ENCODE measurements around the gene OGDH.
A peak's percentile ranks its signal among the peaks of the same experiment; 100 is the strongest.

OGDH gene

DNA sequence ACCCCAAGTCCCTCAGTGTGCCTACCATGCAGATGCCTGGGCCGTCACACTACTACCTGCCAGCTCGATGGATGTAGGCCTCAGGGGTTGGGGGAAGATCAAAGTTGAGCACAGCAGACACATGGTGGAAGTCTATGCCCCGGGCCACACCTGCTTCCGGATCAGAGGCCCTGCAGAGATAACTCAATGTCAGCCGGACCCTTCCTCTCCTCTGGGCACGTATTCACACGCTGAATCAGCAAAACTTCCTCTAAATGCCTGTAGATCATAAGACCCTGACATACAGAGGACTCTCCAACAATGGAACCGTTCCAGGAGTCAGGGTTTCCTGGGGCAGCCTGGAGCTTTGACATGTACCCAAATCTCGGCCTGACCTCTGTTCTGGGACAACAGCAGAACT is 36.5 kb upstream of the OGDH start:
- TF ChIP-seq, protein P1, sequence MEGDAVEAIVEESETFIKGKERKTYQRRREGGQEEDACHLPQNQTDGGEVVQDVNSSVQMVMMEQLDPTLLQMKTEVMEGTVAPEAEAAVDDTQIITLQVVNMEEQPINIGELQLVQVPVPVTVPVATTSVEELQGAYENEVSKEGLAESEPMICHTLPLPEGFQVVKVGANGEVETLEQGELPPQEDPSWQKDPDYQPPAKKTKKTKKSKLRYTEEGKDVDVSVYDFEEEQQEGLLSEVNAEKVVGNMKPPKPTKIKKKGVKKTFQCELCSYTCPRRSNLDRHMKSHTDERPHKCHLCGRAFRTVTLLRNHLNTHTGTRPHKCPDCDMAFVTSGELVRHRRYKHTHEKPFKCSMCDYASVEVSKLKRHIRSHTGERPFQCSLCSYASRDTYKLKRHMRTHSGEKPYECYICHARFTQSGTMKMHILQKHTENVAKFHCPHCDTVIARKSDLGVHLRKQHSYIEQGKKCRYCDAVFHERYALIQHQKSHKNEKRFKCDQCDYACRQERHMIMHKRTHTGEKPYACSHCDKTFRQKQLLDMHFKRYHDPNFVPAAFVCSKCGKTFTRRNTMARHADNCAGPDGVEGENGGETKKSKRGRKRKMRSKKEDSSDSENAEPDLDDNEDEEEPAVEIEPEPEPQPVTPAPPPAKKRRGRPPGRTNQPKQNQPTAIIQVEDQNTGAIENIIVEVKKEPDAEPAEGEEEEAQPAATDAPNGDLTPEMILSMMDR (IDR thresholded peaks at IDR 0.05; ENCODE audit: poor library complexity, severe bottlenecking): no peak
- Histone ChIP-seq H3K4me3 (ENCODE audit: severe bottlenecking) (no peak overlapping the region), H3K27ac (ENCODE audit: poor library complexity, severe bottlenecking) (no peak overlapping the region), H3K9me3 (ENCODE audit: severe bottlenecking) (no peaks in the 10 kb centered on the region), H3K4me1 (ENCODE audit: insufficient read depth, poor library complexity, severe bottlenecking) (no peaks in the 10 kb centered on the region), H3K36me3 (ENCODE audit: low read depth) (peaks cover 81% of the 10 kb centered on the region), H3K27me3 (ENCODE audit: insufficient read depth, poor library complexity, severe bottlenecking) (no peaks in the 10 kb centered on the region)
- ATAC-seq (ENCODE audit: low read depth) (no peak), DNase-seq (ENCODE audit: low spot score) (no peak)

DNA sequence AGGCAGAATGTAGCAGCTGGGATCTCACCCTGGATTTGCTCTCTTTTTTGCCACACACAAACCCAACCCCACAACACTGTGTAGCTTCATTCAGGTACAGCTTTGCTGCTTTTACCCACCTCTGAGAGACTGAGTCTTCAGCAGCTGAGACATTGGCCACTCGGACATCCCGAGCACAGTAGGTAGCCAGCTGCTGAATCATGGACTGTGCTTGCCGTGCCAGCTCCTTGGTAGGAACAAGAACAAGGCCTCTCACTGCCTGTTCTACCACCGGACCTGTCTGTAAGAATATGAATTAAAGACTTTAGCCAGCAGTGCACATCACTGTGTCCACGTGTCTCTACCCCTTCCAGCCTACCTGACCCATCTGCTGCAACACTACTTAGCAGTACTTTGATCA is 33.7 kb upstream of the OGDH start:
- H3K4me1 ChIP-seq (ENCODE audit: insufficient read depth, poor library complexity, severe bottlenecking): no peaks in the 10 kb centered on the region
- H3K9me3 ChIP-seq (ENCODE audit: severe bottlenecking): no peaks in the 10 kb centered on the region
- no peak overlapping the region for H3K27ac ChIP-seq (ENCODE audit: poor library complexity, severe bottlenecking)
- TF ChIP-seq, protein P1 (IDR thresholded peaks at IDR 0.05; ENCODE audit: poor library complexity, severe bottlenecking): no peak
- peak overlapping the region; percentile 86 for H3K4me3 ChIP-seq (ENCODE audit: severe bottlenecking)
- no peak for ATAC-seq (ENCODE audit: low read depth)
- H3K36me3 ChIP-seq (ENCODE audit: low read depth): peaks cover 70% of the 10 kb centered on the region
- DNase-seq (ENCODE audit: low spot score): no peak
- H3K27me3 ChIP-seq (ENCODE audit: insufficient read depth, poor library complexity, severe bottlenecking): no peaks in the 10 kb centered on the region

DNA sequence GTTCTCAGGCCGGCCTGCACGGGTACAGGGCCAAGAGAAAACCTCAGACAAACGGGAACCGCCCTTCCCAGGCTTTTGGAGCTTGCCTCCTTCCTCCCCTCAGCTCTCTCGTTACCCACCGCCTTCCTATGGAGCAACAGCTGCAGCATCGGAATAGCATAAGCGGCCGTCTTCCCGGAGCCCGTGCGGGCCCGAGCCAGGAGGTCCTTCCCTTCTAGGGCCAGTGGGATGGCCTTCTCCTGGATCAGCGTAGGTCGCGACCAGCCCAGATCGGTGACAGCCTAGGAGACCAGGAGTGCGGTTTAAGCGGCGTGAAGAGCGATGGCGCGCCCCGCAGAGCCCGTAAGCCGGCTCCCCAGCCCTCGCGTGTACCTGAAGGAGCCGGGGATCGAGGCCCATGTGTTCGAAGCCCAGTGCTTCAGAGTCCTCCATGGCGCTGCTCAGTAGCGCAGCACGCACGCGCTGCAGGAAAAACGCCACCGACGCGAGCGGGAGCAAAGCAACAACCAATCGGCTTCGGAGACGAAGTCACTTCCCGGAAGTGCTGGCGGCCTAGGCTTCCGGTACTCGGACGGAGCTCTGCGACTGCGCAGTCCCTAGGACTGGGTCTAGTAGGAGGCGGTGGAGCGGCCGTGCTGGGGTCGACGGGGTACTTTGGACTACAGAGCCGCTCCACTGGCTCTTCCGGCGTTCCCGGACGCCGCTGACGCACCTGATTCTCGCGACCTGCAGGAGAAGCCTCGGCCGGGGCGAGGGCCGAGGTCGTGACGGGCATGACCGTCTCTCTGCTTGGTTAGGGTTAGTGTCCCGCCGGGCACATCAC is 32.8 kb upstream of the OGDH start, which contains the start of gene DDX56:
TSS of gene DDX56 (minus strand) at position 445 of the 823 bp plus-strand sequence. CDS start at position 432, 13 bp downstream.
- peaks cover 68% of the 10 kb centered on the region for H3K36me3 ChIP-seq (ENCODE audit: low read depth)
- H3K4me3 ChIP-seq (ENCODE audit: severe bottlenecking): peak within 1 kb of the TSS; percentile 86
- ATAC-seq (ENCODE audit: low read depth) (peak; percentile 95), DNase-seq (ENCODE audit: low spot score) (peak; percentile 94)
- H3K27ac ChIP-seq (ENCODE audit: poor library complexity, severe bottlenecking): peak within 1 kb of the TSS; percentile 47
- no peaks in the 10 kb centered on the region for H3K27me3 ChIP-seq (ENCODE audit: insufficient read depth, poor library complexity, severe bottlenecking)
- no peaks in the 10 kb centered on the region for H3K9me3 ChIP-seq (ENCODE audit: severe bottlenecking)
- H3K4me1 ChIP-seq (ENCODE audit: insufficient read depth, poor library complexity, severe bottlenecking): no peaks in the 10 kb centered on the region
- TF ChIP-seq, protein P1 (IDR thresholded peaks at IDR 0.05; ENCODE audit: poor library complexity, severe bottlenecking): no peak

DNA sequence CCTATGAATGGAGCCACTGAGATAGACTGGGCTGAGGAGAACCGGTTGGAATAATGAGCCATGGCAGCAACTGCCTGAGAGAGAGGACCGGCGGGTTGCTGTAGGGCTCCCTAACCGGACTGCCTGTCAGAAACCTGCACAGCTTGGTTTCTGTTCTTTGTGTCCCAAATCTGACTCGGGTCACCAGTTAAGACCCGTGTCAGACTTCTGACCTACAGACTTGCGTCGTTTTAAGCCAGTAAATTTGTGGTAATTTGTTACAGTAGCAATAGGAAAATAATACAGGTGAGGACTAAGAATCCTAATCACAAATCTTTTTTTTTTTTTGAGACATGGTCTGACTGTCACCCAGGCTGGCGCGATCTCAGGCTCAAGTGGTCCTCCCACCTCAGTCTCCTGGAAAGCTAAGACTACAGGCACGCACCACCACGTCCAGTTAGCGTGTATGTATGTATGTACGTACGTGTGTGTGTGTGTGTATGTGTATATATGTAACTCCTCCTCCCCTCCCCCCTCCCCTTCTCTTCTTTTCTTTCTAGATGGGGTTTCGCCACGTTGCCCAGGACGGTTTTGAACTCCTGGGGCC is 32.0 kb upstream of the OGDH start:
- peaks cover 67% of the 10 kb centered on the region for H3K36me3 ChIP-seq (ENCODE audit: low read depth)
- no peaks in the 10 kb centered on the region for H3K4me1 ChIP-seq (ENCODE audit: insufficient read depth, poor library complexity, severe bottlenecking)
- peak overlapping the region; percentile 86 for H3K4me3 ChIP-seq (ENCODE audit: severe bottlenecking)
- no peak for ATAC-seq (ENCODE audit: low read depth)
- no peaks in the 10 kb centered on the region for H3K9me3 ChIP-seq (ENCODE audit: severe bottlenecking)
- no peaks in the 10 kb centered on the region for H3K27me3 ChIP-seq (ENCODE audit: insufficient read depth, poor library complexity, severe bottlenecking)
- DNase-seq (ENCODE audit: low spot score): no peak
- peak overlapping the region; percentile 47 for H3K27ac ChIP-seq (ENCODE audit: poor library complexity, severe bottlenecking)
- TF ChIP-seq, protein P1 (IDR thresholded peaks at IDR 0.05; ENCODE audit: poor library complexity, severe bottlenecking): no peak
